ENCODE measurements around the gene TNC. TPM values are rescaled to one million over a fixed set of nuclear protein-coding genes. Genes with fewer than 3 reads are reported as not detected.
"Not testable (repeated sequence)": the region's sequence is repeated elsewhere in the genome, so short reads cannot be mapped to it uniquely, and the experiment has no call there.

The TNC gene
- total RNA-seq, 1 donor from 2014 or later: 21.5 TPM

DNA sequence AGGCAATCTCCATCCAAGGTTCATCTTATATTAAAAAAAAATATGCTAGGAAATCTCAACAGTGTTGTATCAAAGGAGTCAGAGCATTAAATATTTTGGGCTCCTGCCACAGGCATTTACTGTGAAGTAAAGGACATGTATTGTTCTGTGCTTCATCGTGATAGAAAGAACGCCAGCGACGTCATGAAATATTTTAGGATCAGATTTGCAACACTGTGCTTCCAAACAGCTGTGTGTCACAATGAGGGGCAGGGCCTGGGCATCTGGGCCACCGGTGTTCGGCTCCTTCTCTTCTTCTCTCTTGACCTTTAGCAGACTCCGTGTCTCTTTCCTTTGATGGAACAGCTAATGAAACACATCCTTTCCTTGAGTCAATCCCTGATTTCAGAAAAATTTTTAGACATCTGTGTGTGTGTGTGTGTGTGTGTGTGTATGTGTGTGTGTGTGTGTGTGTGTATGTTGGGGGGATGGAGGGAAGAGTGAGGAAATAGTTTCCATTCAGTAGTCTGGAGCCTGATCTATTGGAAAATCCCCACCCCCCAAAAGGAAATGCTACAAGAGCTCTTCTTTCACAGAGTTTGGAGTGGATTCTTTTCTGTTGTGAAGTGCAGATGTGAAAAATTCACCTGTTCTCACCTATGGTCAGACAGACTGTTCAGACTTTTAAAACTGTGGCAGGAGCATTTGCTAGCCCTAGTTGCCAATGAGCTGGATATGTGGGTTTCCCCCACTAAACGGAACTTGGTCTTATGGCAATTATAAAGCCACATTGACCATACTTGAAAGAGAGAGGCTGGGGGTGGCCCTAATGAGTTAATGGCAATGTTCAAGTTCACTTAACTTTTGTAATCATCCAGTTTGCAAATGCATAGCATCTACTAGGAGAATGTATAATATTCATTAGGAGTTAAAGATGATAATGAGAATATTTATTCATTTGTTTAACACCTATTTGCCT is 18.1 kb upstream of the TNC start:
- DNase-seq (ENCODE audit: low spot score in 2 of 2, unreplicated experiment in 2 of 2): no peak
- TF ChIP-seq, protein P1, sequence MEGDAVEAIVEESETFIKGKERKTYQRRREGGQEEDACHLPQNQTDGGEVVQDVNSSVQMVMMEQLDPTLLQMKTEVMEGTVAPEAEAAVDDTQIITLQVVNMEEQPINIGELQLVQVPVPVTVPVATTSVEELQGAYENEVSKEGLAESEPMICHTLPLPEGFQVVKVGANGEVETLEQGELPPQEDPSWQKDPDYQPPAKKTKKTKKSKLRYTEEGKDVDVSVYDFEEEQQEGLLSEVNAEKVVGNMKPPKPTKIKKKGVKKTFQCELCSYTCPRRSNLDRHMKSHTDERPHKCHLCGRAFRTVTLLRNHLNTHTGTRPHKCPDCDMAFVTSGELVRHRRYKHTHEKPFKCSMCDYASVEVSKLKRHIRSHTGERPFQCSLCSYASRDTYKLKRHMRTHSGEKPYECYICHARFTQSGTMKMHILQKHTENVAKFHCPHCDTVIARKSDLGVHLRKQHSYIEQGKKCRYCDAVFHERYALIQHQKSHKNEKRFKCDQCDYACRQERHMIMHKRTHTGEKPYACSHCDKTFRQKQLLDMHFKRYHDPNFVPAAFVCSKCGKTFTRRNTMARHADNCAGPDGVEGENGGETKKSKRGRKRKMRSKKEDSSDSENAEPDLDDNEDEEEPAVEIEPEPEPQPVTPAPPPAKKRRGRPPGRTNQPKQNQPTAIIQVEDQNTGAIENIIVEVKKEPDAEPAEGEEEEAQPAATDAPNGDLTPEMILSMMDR (IDR thresholded peaks at IDR 0.05; ENCODE audit: unreplicated experiment): no peak
- Mint-ChIP-seq H3K27me3 (ENCODE audit: low read depth) (no peaks in the 10 kb centered on the region), H3K4me3 (no peak overlapping the region), H3K27ac (no peak overlapping the region), H3K9me3 (peaks cover 2% of the 10 kb centered on the region), H3K4me1 (no peaks in the 10 kb centered on the region), H3K36me3 (no peaks in the 10 kb centered on the region)

DNA sequence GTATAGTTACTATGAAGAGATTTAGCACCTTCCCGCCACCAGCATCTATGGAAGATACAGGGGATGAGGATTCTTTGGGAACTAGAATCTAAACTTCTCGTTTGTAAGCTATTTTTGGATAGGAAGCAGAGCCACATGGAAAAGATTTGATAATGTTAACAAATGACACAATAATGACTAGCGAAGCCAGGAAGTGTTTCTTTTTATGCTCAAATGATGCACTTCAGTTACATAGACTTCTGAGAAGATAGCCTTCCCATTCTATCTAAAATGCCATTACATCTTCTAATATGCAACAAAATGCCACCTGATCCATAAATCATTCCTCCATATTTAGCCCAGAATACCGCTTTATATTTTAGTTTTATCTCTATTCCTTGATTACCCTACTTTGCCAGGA is 17.0 kb upstream of the TNC start:
- no peak overlapping the region for H3K27ac Mint-ChIP-seq
- no peaks in the 10 kb centered on the region for H3K4me1 Mint-ChIP-seq
- no peak for DNase-seq (ENCODE audit: low spot score in 2 of 2, unreplicated experiment in 2 of 2)
- no peaks in the 10 kb centered on the region for H3K27me3 Mint-ChIP-seq (ENCODE audit: low read depth)
- no peak overlapping the region for H3K4me3 Mint-ChIP-seq
- TF ChIP-seq, protein P1 (IDR thresholded peaks at IDR 0.05; ENCODE audit: unreplicated experiment): no peak
- no peaks in the 10 kb centered on the region for H3K36me3 Mint-ChIP-seq
- H3K9me3 Mint-ChIP-seq: no peaks in the 10 kb centered on the region

DNA sequence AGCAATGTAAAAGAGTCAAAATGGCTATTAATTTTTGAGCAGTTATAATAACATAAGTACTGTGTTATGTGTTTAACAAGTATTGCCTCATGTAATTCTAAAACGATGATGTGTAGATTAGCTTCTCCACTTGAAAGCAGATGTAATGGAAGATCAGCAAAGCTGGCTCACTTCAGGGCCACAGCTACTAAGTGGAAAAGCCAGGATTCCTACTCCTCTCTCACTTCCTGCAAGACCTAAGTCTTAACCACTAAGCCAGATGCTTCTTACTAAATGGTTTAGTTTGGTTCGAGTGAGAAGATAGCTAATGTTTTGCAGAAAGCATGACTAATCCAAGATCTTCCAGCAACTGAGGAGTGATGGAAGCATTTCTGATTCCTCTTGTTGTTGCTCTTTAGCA is 15.7 kb upstream of the TNC start:
- H3K36me3 Mint-ChIP-seq: no peaks in the 10 kb centered on the region
- H3K4me1 Mint-ChIP-seq: no peaks in the 10 kb centered on the region
- no peaks in the 10 kb centered on the region for H3K9me3 Mint-ChIP-seq
- H3K4me3 Mint-ChIP-seq: no peak overlapping the region
- DNase-seq (ENCODE audit: low spot score in 2 of 2, unreplicated experiment in 2 of 2): no peak
- H3K27ac Mint-ChIP-seq: no peak overlapping the region
- TF ChIP-seq, protein P1 (IDR thresholded peaks at IDR 0.05; ENCODE audit: unreplicated experiment): no peak
- no peaks in the 10 kb centered on the region for H3K27me3 Mint-ChIP-seq (ENCODE audit: low read depth)

DNA sequence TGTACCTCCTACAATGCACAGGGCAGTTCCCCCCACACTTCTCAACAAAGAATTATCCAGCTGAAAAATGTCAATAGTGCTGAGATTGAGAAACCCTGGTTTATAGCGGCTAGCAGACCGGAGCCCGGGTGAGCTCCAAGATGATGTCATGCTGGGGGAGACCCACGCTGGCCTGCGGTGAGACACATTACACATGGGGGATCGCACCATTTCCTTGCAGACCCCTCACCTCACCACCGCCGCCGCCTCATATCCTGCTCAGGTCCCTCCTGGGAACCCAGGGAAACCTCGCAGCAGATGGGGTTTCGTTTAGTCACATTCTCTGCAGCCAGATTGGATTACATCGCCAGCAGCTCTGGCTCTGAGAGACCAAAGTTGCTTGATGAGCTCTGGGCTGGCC is 14.7 kb upstream of the TNC start:
- Mint-ChIP-seq H3K4me1 (no peaks in the 10 kb centered on the region), H3K27ac (no peak overlapping the region), H3K4me3 (no peak overlapping the region), H3K27me3 (ENCODE audit: low read depth) (no peaks in the 10 kb centered on the region), H3K36me3 (no peaks in the 10 kb centered on the region), H3K9me3 (peaks cover 3% of the 10 kb centered on the region)
- TF ChIP-seq, protein P1 (IDR thresholded peaks at IDR 0.05; ENCODE audit: unreplicated experiment): no peak
- DNase-seq (ENCODE audit: low spot score in 2 of 2, unreplicated experiment in 2 of 2): no peak

DNA sequence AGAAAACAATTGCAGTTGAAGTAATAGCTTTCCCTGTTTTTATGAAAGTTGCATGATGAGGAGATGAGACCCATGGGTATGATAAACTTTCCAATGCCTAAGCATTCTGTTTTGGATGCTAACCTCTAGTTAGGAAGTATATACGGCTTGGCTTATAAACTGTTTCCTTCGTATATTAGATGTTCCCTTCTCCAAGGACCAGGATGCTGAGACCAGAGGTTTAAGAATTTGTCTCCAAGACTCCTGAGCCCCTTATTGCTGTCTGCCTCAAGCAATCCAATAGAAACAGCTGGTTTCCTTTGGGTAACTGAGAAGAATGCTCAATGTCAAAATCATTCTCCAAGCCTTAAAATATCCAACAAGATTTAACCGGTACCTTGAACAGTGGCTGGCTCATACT is 12.2 kb upstream of the TNC start:
- TF ChIP-seq, protein P1 (IDR thresholded peaks at IDR 0.05; ENCODE audit: unreplicated experiment): no peak
- Mint-ChIP-seq H3K27ac (no peak overlapping the region), H3K4me1 (peaks cover 10% of the 10 kb centered on the region), H3K36me3 (peaks cover 3% of the 10 kb centered on the region), H3K27me3 (ENCODE audit: low read depth) (no peaks in the 10 kb centered on the region), H3K9me3 (peaks cover 9% of the 10 kb centered on the region), H3K4me3 (no peak overlapping the region)
- DNase-seq (ENCODE audit: low spot score in 2 of 2, unreplicated experiment in 2 of 2): no peak

DNA sequence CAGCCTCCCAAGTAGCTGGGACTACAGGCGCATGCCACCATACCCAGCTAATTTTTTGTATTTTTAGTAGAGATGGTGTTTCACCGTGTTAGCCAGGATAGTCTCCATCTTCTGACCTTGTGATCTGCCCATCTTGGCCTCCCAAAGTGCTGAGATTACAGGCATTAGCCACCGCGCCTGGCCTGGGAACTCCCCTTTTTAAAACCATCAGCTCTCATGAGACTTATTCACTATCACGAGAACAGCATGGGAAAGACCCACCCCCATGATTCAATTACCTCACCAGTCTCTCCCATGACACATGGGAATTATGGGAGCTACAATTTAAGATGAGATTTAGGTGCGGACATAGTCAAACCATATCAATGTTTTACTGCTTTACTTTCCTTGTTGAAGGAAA is 10.8 kb upstream of the TNC start:
- H3K36me3 Mint-ChIP-seq, H3K4me3 Mint-ChIP-seq, H3K27ac Mint-ChIP-seq: not testable (repeated sequence)

More for the DNA sequence above, 10.8 kb upstream of the TNC start:
- H3K27me3 Mint-ChIP-seq (ENCODE audit: low read depth); H3K4me1 Mint-ChIP-seq; DNase-seq (ENCODE audit: low spot score in 2 of 2, unreplicated experiment in 2 of 2): not testable (repeated sequence)
- H3K9me3 Mint-ChIP-seq: peaks cover 11% of the 10 kb centered on the region
